Measurements from ENCODE around the gene ATP2B2.

Gene ATP2B2

GRCh38 chr3:10350324-10350985 is 154.9 kb downstream of the ATP2B2 start:
- Histone ChIP-seq H3K4me3 (ENCODE audit: low read depth, low read length) (no peak overlapping the region), H3K36me3 (no peaks in the 10 kb centered on the region), H3K27me3 (no peaks in the 10 kb centered on the region), H3K9me3 (no peaks in the 10 kb centered on the region), H3K4me1 (peaks cover 3% of the 10 kb centered on the region; the same call in 1 of the 2 replicates)
- DNase-seq = no peak
- TF ChIP-seq CTCF (IDR thresholded peaks at IDR 0.05; ENCODE audit: low read depth, low read length) = no peak

- no peak for TF ChIP-seq CTCF (IDR thresholded peaks at IDR 0.05; ENCODE audit: low read depth, low read length)
- DNase-seq = no peak
- H3K27me3 ChIP-seq = no peaks in the 10 kb centered on the region
- peaks cover 3% of the 10 kb centered on the region; the same call in 1 of the 2 replicates for H3K4me1 ChIP-seq
- H3K9me3 ChIP-seq = no peaks in the 10 kb centered on the region
- no peaks in the 10 kb centered on the region for H3K36me3 ChIP-seq
- no peak overlapping the region for H3K4me3 ChIP-seq (ENCODE audit: low read depth, low read length)
These were observed 155.6 kb downstream of the ATP2B2 start for GRCh38 chr3:10349801-10350200.

- Histone ChIP-seq H3K9me3 (no peaks in the 10 kb centered on the region), H3K4me1 (peaks cover 3% of the 10 kb centered on the region; the same call in 1 of the 2 replicates), H3K4me3 (ENCODE audit: low read depth, low read length) (no peak overlapping the region), H3K36me3 (no peaks in the 10 kb centered on the region), H3K27me3 (no peaks in the 10 kb centered on the region)
- DNase-seq = no peak
- TF ChIP-seq CTCF (IDR thresholded peaks at IDR 0.05; ENCODE audit: low read depth, low read length) = no peak
These were observed 157.0 kb downstream of the ATP2B2 start for GRCh38 chr3:10348404-10348721.

- H3K27me3 ChIP-seq = no peaks in the 10 kb centered on the region
- DNase-seq = no peak
- TF ChIP-seq CTCF (IDR thresholded peaks at IDR 0.05; ENCODE audit: low read depth, low read length) = no peak
- no peaks in the 10 kb centered on the region for H3K36me3 ChIP-seq
- H3K4me1 ChIP-seq = peaks cover 3% of the 10 kb centered on the region; the same call in 1 of the 2 replicates
- no peak overlapping the region for H3K4me3 ChIP-seq (ENCODE audit: low read depth, low read length)
- no peaks in the 10 kb centered on the region for H3K9me3 ChIP-seq
These were observed 157.6 kb downstream of the ATP2B2 start for GRCh38 chr3:10347648-10348403.

- Histone ChIP-seq H3K9me3 (no peaks in the 10 kb centered on the region), H3K4me1 (no peaks in the 10 kb centered on the region), H3K4me3 (ENCODE audit: low read depth, low read length) (no peak overlapping the region), H3K36me3 (no peaks in the 10 kb centered on the region), H3K27me3 (no peaks in the 10 kb centered on the region)
- no peak for TF ChIP-seq CTCF (IDR thresholded peaks at IDR 0.05; ENCODE audit: low read depth, low read length)
- no peak for DNase-seq
These were observed 159.5 kb downstream of the ATP2B2 start for GRCh38 chr3:10345911-10346310.

- Histone ChIP-seq H3K4me1 (no peaks in the 10 kb centered on the region), H3K4me3 (ENCODE audit: low read depth, low read length) (no peak overlapping the region), H3K27me3 (no peaks in the 10 kb centered on the region), H3K9me3 (no peaks in the 10 kb centered on the region), H3K36me3 (no peaks in the 10 kb centered on the region)
- DNase-seq = no peak
- TF ChIP-seq CTCF (IDR thresholded peaks at IDR 0.05; ENCODE audit: low read depth, low read length) = no peak
These were observed 160.3 kb downstream of the ATP2B2 start for GRCh38 chr3:10344944-10345575.

Data from BE2C (cell line).